SW 1271 (cell line): ENCODE measurements around the gene GPR152.
A peak's percentile ranks its signal among the peaks of the same experiment; 100 is the strongest.
"Not testable (repeated sequence)": the region's sequence is repeated elsewhere in the genome, so short reads cannot be mapped to it uniquely, and the experiment has no call there.

Source experiments
- DNase-seq, 2 experiments: peaks; one replicate each; lab custom pipeline; 2025; lab: John Stamatoyannopoulos, UW

GPR152 gene

GRCh38 chr11:67427364-67427859 lies 25.1 kb downstream of the GPR152 start:
- DNase-seq, result not testable (repeated sequence)

GRCh38 chr11:67423891-67424613 lies 28.5 kb downstream of the GPR152 start:
- no peak for DNase-seq

DNA sequence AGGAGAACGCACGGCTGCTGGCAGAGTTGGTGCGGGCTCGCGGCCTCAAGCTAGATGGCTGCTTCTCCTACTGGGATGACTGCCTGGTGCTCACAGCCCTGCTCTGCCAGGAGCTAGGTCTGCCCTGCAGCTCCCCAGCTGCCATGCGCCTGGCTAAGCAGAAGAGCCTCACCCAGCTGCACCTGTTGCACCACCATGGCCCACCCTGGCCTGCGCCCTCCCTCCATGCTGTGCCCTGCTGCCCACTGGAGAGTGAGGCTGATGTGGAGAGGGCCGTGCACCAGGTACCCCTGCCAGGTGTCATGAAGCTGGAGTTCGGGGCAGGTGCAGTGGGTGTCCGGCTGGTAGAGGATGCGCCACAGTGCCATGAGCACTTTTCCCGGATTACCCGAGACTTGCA lies 29.1 kb downstream of the GPR152 start:
- no peak for DNase-seq

DNA sequence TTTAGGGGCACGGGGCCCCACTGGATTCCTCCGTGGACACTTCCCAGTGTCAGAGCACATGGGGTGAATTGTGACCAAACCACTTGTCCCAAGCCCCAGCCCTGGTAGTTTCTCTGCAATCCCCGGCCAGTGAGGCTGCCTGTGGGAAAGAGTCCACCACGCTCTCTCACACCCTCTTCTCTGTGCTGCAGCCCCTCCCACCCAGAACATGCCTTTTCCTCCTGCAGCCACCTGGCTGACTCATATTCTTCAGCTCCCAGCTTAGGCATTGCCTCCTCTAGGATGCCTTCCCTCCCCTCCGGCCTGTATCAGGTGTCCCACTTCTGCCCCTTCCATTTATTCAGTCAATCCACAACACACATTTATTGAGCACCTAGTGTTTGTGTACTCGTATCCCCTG lies 29.6 kb downstream of the GPR152 start:
- DNase-seq, result no peak

DNA sequence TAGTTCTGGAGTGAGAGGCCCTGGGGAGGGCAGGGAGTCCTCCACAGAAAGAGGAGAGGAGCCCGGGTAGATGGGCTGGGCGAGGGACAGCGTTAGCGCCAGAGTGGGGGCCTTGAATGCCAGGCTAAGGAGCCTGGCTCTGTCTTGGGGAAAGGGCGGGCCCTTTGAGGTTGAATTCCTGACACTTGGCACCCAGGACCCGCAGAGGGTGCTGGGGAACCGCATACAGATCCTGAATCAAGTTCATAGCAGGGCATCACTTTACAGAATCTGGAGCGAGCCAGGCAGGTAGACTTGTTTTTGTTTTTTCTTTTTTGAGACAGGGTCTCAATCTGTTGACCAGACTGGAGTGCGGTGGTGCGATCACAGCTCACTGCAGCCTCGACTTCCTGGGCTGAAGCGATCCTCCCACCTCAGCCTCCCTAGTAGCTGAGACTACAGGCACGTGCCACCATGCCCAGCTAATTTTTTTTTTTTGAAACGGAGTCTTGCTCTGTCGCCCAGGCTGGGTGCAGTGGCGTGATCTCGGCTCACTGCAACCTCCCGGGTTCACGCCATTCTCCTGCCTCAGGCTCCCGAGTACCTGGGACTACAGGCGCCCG lies 31.0 kb downstream of the GPR152 start:
- no peak for DNase-seq

DNA sequence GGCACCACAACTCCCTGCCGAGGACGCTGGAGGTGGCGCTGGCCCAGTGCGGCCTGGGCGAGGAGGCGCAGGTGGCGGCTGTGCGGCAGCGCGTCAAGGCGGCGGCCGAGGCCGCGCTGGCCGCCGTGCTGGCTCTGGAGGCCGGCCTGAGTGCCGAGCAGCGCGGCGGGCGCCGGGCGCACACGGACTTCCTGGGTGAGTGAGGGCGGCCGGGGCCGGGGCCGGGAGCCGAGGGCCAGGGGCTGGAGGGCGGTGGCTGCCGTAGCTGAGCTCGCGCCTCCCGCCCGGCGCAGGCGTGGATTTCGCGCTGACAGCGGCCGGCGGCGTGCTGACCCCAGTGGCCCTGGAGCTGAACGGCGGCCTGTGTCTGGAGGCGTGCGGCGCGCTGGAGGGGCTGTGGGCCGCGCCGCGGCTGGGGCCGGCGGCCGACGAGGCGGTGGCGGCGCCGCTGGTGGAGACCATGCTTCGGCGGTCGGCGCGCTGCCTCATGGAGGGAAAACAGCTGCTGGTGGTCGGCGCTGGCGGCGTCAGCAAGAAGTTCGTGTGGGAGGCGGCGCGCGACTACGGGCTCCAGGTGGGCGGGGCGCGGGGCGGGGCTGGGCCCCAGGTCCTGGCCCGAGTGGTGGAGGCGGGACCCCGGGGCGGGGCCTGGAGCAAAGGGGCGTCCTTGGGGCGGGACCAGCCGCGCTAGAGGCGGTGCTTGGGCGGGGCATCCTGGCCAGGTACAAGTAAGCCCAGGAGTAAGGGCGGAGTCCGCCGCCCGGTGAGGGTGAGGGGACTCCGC lies 31.7 kb downstream of the GPR152 start:
- DNase-seq, result peak; percentile 71 to 88

DNA sequence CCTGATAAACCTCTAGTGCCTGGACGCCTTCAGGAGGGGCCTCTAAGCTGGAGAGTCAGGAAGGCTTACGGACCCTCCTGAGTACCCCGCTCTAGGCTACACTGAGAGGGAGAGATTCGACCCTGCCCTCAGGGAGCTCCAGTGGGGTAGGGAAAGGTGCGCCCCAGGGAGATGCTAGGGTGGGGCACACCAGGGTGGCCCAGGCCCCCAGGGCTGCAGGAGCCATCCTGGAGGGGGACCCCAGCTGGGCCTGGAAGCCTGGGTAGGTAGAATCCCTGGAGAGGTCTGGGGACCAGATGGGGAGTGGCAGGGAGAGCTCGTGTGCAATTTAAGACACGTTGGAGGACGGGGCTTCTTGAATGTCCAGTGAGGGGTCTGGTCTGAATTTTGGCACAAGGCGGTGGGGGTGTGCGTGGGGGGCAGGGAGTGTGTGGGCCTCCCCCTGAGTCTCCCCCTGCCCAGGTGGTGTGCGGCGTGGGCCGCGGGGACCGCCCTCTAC lies 32.3 kb downstream of the GPR152 start:
- DNase-seq, result no peak

GRCh38 chr11:67419325-67420049 lies 33.0 kb downstream of the GPR152 start:
- no peak for DNase-seq

DNA sequence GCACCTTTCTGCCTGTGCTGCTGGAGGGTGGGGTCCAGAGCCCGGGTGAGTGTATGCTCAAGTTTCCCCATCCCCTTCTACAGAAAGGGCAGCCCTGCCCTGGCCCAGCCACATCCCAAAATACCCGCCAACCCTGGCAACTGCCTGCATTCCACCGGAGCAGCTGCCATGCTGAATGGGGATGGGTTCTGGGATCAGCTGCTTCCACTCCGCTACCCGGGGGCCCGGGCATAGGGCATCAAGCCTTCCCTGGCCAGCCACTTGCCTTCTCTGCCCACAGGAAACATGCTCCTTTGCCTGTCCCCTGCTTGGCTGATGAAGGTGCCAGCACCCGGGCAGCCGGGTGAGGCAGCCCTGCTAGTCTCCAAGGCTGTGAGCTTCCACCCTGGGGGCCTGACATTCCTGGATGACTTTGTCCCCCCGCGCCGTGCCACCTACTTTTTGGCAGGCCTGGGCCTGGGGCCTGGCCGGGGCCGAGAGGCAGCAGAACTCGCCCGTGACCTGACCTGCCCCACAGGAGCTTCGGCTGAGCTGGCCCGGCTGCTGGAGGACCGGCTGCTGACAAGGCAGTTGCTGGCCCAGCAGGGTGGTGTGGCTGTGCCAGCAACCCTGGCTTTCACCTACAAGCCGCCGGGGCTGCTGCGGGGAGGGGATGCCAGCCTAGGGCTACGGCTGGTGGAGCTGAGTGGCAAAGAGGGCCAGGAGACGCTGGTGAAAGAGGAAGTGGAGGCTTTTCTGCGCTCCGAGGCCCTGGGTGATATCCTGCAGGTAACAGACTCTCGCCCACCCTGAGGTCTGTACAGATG lies 33.9 kb downstream of the GPR152 start:
- DNase-seq, result no peak

- DNase-seq, result no peak
Measured at GRCh38 chr11:67417425-67417824, 35.1 kb downstream of the GPR152 start.

DNA sequence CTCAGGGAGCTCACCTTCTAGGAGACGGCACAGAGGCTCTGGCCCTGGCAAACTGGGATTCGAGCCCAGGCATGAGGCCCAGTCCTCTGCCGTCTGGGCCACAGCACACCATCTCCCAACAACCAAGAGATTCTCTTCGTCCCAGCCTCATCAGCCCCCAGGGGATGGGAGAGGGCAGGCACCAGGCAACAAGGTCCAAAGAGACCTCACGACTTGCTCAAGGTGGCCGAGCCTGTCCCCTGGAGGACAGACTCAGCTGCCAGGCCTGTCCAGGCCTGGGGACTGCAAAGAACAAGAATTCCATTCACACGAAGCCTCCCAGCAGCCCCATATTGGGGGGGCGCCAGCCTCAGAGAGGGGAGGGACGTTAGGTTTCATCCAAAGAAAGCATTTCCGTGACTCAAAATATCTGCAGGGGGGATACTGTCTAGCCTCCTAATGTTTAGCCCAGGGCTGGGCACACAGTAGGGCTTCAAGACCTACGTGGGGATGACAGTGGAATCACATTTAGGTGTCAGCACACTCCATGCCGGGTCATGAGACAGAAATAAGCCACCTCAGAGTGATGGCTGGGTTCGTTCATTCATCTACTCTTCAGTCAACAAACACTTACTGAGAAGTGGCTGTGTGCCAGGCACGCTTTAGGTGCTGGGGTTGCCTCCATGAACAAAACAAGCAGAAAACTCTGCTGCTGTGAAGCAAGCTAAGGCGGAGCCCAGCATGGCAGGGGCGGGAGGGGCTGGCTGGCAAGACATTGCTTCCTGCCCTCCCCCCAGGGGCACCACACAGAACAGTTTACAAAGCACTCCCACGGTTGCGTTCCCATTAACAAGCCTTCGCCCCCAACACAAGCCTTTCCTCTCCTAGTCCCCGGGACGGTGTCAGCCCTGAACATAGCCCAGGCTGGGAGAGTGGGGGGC lies 35.9 kb downstream of the GPR152 start:
- peak in 1 of 2 experiments; percentile 20 for DNase-seq

GRCh38 chr11:67415501-67416304 lies 36.8 kb downstream of the GPR152 start, which contains the start of gene CARNS1:
Gene CARNS1, plus strand, starts transcription at chr11:67415678. Its CDS starts 522 bp downstream, at chr11:67416200.
- no peak for DNase-seq

DNA sequence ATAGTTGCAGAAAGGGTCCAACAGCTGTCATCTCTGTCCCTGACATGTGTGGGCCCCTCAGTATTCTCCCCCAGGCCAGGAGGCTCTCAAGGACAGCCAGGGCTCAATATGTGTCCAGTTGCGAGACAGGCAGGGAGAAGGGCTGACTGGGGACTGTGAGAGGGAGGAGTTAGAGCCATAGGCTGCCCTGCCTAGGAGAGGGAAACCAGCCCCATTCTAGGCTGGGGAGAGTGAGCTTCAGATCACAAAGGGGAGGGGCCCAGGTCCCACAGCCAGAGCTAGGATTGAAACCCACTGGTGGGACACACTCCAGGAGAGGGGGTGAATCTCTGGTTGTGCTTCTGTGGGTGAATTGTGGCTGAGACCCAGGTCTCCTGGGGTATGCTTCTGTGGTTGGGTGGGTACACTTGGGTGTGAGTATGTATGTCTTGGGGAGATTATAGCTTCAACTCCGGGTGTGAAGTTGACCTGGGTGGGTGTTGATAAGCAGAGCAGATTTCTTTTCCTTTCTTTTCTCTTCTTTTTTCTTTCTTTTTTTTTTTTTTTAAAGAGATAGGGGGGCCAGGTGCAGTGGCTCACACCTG lies 39.2 kb downstream of the GPR152 start:
- DNase-seq, result no peak

DNA sequence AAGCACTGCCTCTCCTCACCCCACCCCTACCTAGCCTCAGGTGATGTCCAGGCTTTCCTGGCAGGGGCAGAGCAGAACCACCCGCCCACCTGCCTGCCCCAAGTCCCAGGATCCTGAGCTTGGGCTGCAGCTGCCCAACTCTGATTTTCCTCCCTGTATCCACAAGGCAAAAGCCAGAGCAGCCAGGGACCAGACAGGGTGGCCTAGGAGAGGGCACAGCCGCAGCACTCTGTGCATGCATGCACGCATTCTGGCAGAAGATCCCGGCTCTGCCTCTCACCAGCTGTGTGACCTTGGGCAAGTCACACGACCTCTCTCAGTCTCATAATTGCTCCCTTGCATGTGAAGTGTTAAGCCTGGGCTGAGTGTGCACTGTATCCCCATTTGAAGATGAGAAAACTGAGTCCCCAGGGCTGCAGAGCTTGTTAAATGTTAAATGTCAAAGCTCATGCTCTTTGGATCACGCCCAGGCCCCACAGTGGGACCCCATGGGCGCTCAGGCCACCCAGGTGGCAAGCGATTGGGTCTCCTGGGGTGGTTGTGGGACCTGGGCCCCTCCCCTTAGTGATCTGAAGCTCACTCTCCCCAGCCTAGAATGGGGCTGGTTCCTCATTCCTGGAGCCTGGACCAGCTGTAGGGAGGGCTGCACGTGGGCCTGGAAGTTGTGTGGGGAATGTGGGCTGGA lies 39.9 kb downstream of the GPR152 start:
- DNase-seq, result no peak

GRCh38 chr11:67411785-67412152 lies 40.8 kb downstream of the GPR152 start:
- DNase-seq, result no peak

DNA sequence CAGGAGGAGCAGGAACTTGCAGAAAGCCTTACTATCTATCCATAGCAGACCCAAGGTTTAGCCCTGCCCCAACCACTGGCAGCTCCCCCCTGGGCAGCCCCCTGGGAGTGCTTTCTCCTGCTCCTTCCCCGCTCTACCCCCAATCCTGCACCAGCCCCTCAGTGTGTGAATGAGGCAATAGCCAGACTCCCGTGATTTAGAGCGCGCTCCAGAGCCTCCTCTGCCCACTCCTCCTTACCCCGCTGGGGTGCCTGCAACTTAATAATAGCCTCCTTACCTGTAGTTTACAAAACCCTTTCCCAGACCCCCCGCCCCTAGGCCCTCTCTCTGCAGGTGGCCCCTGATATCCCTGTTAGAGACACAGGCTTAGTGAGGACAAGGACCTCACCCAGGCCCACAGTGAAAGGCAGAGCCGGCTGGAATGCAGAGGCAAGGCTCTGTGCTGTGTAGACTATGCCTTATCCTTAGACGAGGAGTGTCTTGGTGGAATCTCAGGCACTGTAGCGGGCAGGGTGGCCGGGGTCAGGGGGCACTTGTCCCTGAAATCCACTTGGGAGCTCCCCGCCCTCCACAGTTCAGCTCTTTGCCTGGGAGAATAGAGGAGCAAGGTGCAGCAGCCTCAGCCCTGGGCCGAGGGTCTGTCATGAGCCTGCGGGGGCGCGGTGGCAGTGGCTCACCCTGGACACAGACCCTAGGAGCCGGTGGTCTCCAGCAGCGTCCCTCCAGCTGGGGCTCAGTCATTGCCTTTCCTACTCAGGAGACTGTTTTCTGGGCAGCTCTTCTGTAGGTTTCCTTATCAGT lies 41.3 kb downstream of the GPR152 start:
- no peak for DNase-seq

GRCh38 chr11:67410369-67410831 lies 42.1 kb downstream of the GPR152 start:
- no peak for DNase-seq
